ENCODE data around the gene PTPN7.
"Not testable (repeated sequence)": the region's sequence is repeated elsewhere in the genome, so short reads cannot be mapped to it uniquely, and the experiment has no call there.

PTPN7 gene

GRCh38 chr1:202189001-202189790, 28.8 kb upstream of the PTPN7 start:
- DNase-seq, result peak; percentile 26

GRCh38 chr1:202187697-202188407, 27.4 kb upstream of the PTPN7 start:
- no peak for DNase-seq

GRCh38 chr1:202187041-202187671, 26.8 kb upstream of the PTPN7 start:
- no peak for DNase-seq

GRCh38 chr1:202186327-202186726, 25.9 kb upstream of the PTPN7 start:
- DNase-seq, result no peak

GRCh38 chr1:202184750-202185460, 24.5 kb upstream of the PTPN7 start:
- DNase-seq, result peak; percentile 79

- no peak for DNase-seq
These were observed 21.9 kb upstream of the PTPN7 start for GRCh38 chr1:202182040-202182877.

- DNase-seq, result no peak
These were observed 21.2 kb upstream of the PTPN7 start for GRCh38 chr1:202181586-202181985.

- not testable (repeated sequence) for DNase-seq
These were observed 20.3 kb upstream of the PTPN7 start for GRCh38 chr1:202180751-202181139.

GRCh38 chr1:202179828-202180750, 19.7 kb upstream of the PTPN7 start:
- no peak for DNase-seq

- DNase-seq, result no peak
These were observed 16.8 kb upstream of the PTPN7 start for GRCh38 chr1:202176949-202177927.

- DNase-seq, result no peak
These were observed 13.6 kb upstream of the PTPN7 start for GRCh38 chr1:202173993-202174392.

- no peak for DNase-seq
These were observed 11.6 kb upstream of the PTPN7 start for GRCh38 chr1:202172015-202172355.

- DNase-seq, result no peak
These were observed 11.1 kb upstream of the PTPN7 start for GRCh38 chr1:202171292-202172014.

- DNase-seq, result peak; percentile 19
These were observed 10.3 kb upstream of the PTPN7 start for GRCh38 chr1:202170726-202171125.

GRCh38 chr1:202168861-202169260, 8.5 kb upstream of the PTPN7 start:
- no peak for DNase-seq

- DNase-seq, result peak; percentile 74
These were observed 7.5 kb upstream of the PTPN7 start for GRCh38 chr1:202167708-202168415.

- DNase-seq, result not testable (repeated sequence)
These were observed 6.7 kb upstream of the PTPN7 start for GRCh38 chr1:202167054-202167453.
